ENCODE results near the gene FCHO1.

The FCHO1 gene

GRCh38 chr19:17726136-17726741 is 25.0 kb upstream of the FCHO1 start:
- TF ChIP-seq CTCF (IDR thresholded peaks at IDR 0.05): no peak

GRCh38 chr19:17726964-17727773 is 24.1 kb upstream of the FCHO1 start:
- no peak for TF ChIP-seq CTCF (IDR thresholded peaks at IDR 0.05)

GRCh38 chr19:17727843-17728242 is 23.4 kb upstream of the FCHO1 start:
- no peak for TF ChIP-seq CTCF (IDR thresholded peaks at IDR 0.05)

- TF ChIP-seq CTCF (IDR thresholded peaks at IDR 0.05): no peak
These were observed 18.1 kb upstream of the FCHO1 start for GRCh38 chr19:17733127-17733526.

GRCh38 chr19:17734146-17734545 is 17.1 kb upstream of the FCHO1 start:
- TF ChIP-seq CTCF (IDR thresholded peaks at IDR 0.05): no peak

GRCh38 chr19:17735410-17735809 is 15.9 kb upstream of the FCHO1 start:
- TF ChIP-seq CTCF (IDR thresholded peaks at IDR 0.05): no peak

GRCh38 chr19:17737690-17738153 is 13.6 kb upstream of the FCHO1 start:
- no peak for TF ChIP-seq CTCF (IDR thresholded peaks at IDR 0.05)

Data from LNCAP (cell line).